Hindlimb muscle (tissue), 1 donor: ENCODE data around the gene CYP2U1. TPM values are rescaled to one million over a fixed set of nuclear protein-coding genes. Genes with fewer than 3 reads are reported as not detected.
"Not testable (repeated sequence)": the region's sequence is repeated elsewhere in the genome, so short reads cannot be mapped to it uniquely, and the experiment has no call there.

Source experiments
- DNase-seq: peaks from one replicate; pipeline ENCODE4 v3.0.0-alpha.2; 2013
- polyA plus RNA-seq: library from polyadenylated mRNA; unstranded; fragments of 120-200 nt; gene quantifications from one replicate; pipeline ENCODE4 v1.2.1, GENCODE V29; 2013; ENCODE audit not compliant: insufficient read length

CYP2U1 gene
- polyA plus RNA-seq, 1 donor = 4.7 TPM

GRCh38 chr4:107922486-107923473 is 8.6 kb upstream of the CYP2U1 start:
- DNase-seq = no peak

- not testable (repeated sequence) for DNase-seq
Observed at GRCh38 chr4:107925713-107926112, 5.6 kb upstream of the CYP2U1 start.

GRCh38 chr4:107926875-107927274 is 4.5 kb upstream of the CYP2U1 start:
- not testable (repeated sequence) for DNase-seq

GRCh38 chr4:107931775-107932321 is 499 bp downstream of the CYP2U1 start:
- no peak for DNase-seq

- no peak for DNase-seq
Observed at GRCh38 chr4:107935246-107935645, 3.9 kb downstream of the CYP2U1 start.

- DNase-seq = no peak
Observed at GRCh38 chr4:107937040-107937439, 5.7 kb downstream of the CYP2U1 start.

GRCh38 chr4:107939307-107939706 is 8.0 kb downstream of the CYP2U1 start:
- DNase-seq = no peak

GRCh38 chr4:107945809-107946208 is 14.5 kb downstream of the CYP2U1 start:
- DNase-seq = no peak

- DNase-seq = no peak
Observed at GRCh38 chr4:107950746-107951540, 19.6 kb downstream of the CYP2U1 start.

GRCh38 chr4:107951551-107951950 is 20.2 kb downstream of the CYP2U1 start:
- no peak for DNase-seq

- DNase-seq = no peak
Observed at GRCh38 chr4:107956011-107956410, 24.7 kb downstream of the CYP2U1 start.

- no peak for DNase-seq
Observed at GRCh38 chr4:107966903-107967302, 35.6 kb downstream of the CYP2U1 start.

- DNase-seq = not testable (repeated sequence)
Observed at GRCh38 chr4:107967519-107967918, 36.2 kb downstream of the CYP2U1 start.

GRCh38 chr4:107967921-107968320 is 36.6 kb downstream of the CYP2U1 start:
- DNase-seq = not testable (repeated sequence)

- no peak for DNase-seq
Observed at GRCh38 chr4:107970063-107970798, 38.9 kb downstream of the CYP2U1 start.

GRCh38 chr4:107972605-107973004 is 41.3 kb downstream of the CYP2U1 start:
- no peak for DNase-seq

GRCh38 chr4:107974523-107974922 is 43.2 kb downstream of the CYP2U1 start:
- DNase-seq = no peak

GRCh38 chr4:107977482-107977881 is 46.1 kb downstream of the CYP2U1 start:
- no peak for DNase-seq

- no peak for DNase-seq
Observed at GRCh38 chr4:107977966-107978705, 46.8 kb downstream of the CYP2U1 start.

GRCh38 chr4:107978716-107979451 is 47.5 kb downstream of the CYP2U1 start:
- DNase-seq = no peak
